CD4-positive, alpha-beta T cell (primary cell): Measurements from ENCODE around the gene SLC27A1. TPM values are rescaled to one million over a fixed set of nuclear protein-coding genes. Genes with fewer than 3 reads are reported as not detected.

Experiments used
- ATAC-seq: fragments of 200-7000 bp; cut with Tn5 transposase; one replicate; pipeline ENCODE4 v1.10.0; 2022; ENCODE audit warnings: mild to moderate bottlenecking; ENCODE audit not compliant: poor library complexity
- CTCF ChIA-PET: fragments of 350-600 bp; sonication (Branson Sonifier 250); formaldehyde crosslinking; loops from one replicate; lab custom pipeline; 2021; ENCODE audit warnings: antibody characterized with exemption, inconsistent platforms; lab: Charles Lee
- POLR2A ChIA-PET: fragments of 350-600 bp; sonication (Branson Sonifier 250); formaldehyde crosslinking; loops from one replicate; lab custom pipeline; 2021; ENCODE audit warnings: antibody characterized with exemption, inconsistent platforms; lab: Charles Lee
- DNase-seq, 14 experiments: peaks; one replicate each; pipeline ENCODE4 v3.0.0-alpha.2; 2013 to 2020; ENCODE audit warnings: mixed read lengths in 2 of 14
- H3K27ac ChIP-seq, 2 donors: one replicate each; pipeline versions ENCODE4 v1.5.1 to v1.7.0; 2013; ENCODE audit warnings: low read length in 2 of 2, low read depth in 1 of 2, mild to moderate bottlenecking in 1 of 2
- H3K27me3 ChIP-seq, 2 experiments: 1 replicate in 1 of 2; 2 replicates in 1 of 2; pipeline versions ENCODE4 v1.6.1 to v1.7.0; 2013; ENCODE audit warnings: low read length in 2 of 2, control low read depth in 1 of 2, mild to moderate bottlenecking in 1 of 2, moderate library complexity in 1 of 2; ENCODE audit not compliant: insufficient read depth in 2 of 2, control insufficient read depth in 1 of 2
- H3K36me3 ChIP-seq: one replicate; pipeline ENCODE4 v1.6.1; 2013; ENCODE audit warnings: low read length, control low read depth; ENCODE audit not compliant: insufficient read depth
- H3K4me1 ChIP-seq: one replicate; pipeline ENCODE4 v1.6.1; 2013; ENCODE audit warnings: low read length, control low read depth; ENCODE audit not compliant: insufficient read depth
- H3K4me3 ChIP-seq: one replicate; pipeline ENCODE4 v1.5.1; 2013; ENCODE audit warnings: mild to moderate bottlenecking, low read length, moderate library complexity
- H3K9me3 ChIP-seq, 2 experiments: 1 replicate in 1 of 2; 2 replicates in 1 of 2; pipeline versions ENCODE4 v1.6.1 to v1.7.0; 2013; ENCODE audit warnings: low read length in 2 of 2, mild to moderate bottlenecking in 2 of 2, control low read depth in 1 of 2, moderate library complexity in 1 of 2; ENCODE audit not compliant: control insufficient read depth in 1 of 2, insufficient read depth in 1 of 2
- H3K27ac Mint-ChIP-seq: one replicate; pipeline ENCODE4 v1.8.0; 2020; ENCODE audit warnings: mixed read lengths
- H3K27me3 Mint-ChIP-seq: one replicate; pipeline ENCODE4 v1.8.0; 2021; ENCODE audit warnings: mixed read lengths
- H3K36me3 Mint-ChIP-seq: one replicate; pipeline ENCODE4 v1.8.0; 2021; ENCODE audit warnings: low read depth, mixed read lengths
- H3K4me1 Mint-ChIP-seq: one replicate; pipeline ENCODE4 v1.8.0; 2021; ENCODE audit warnings: low read depth, mixed read lengths
- H3K4me3 Mint-ChIP-seq: one replicate; pipeline ENCODE4 v1.8.0; 2020; ENCODE audit warnings: mild to moderate bottlenecking, mixed read lengths
- H3K9me3 Mint-ChIP-seq: one replicate; pipeline ENCODE4 v1.8.0; 2020; ENCODE audit warnings: mixed read lengths
- CTCF ChIP-seq: fragments of 200-600 bp; IDR thresholded peaks from one replicate; pipeline ENCODE4 v1.8.0; 2022; ENCODE audit warnings: antibody characterized with exemption, mild to moderate bottlenecking
- intact Hi-C, 2 experiments: fragments of 100-400 bp; cut with DNase I in 1 of 2; cut with micrococcal nuclease in 1 of 2; formaldehyde crosslinking; loops; one replicate each; pipeline versions ENCODE4 v1.15.1 to v1.9.0; 2023 to 2025; cut with DNase I, micrococcal nuclease
- total RNA-seq, 174 experiments: library from RNA in 2 of 174; stranded (reverse) in 2 of 174; gene quantifications; one replicate each; pipeline ENCODE4 v1.2.3 and lab custom pipeline; 2021 to 2026

The SLC27A1 gene
- total RNA-seq, 2 experiments from 2014 or later, result 3.0 TPM

GRCh38 chr19:17522988-17523872 is 52.9 kb downstream of the SLC27A1 start:
- ChIA-PET POLR2A (interaction anchor here (0.6 to 3.0 kb wide), 8 partner anchors 11 to 400 kb away, joined by 3 to 45 read pairs (median 4); partner anchors contain the start of genes DDA1 and PGLS), CTCF (interaction anchor here (1.6 kb wide), 1 partner anchor 27 kb away, joined by 4 read pairs; no protein-coding TSS in a partner anchor)
- peak overlapping the region; percentile 19 for H3K4me3 ChIP-seq
- peaks cover 8% of the 10 kb centered on the region for H3K36me3 ChIP-seq
- TF ChIP-seq CTCF, result no peak
- peak overlapping the region in 1 of 2 donors; percentile 46 for H3K27ac ChIP-seq
- DNase-seq, result peak in 12 of 14 experiments; percentile 9 to 80 (median 48)
- peak overlapping the region; percentile 87 for H3K27ac Mint-ChIP-seq
- peaks cover 27% of the 10 kb centered on the region for H3K4me1 Mint-ChIP-seq
- H3K4me3 Mint-ChIP-seq, result peak overlapping the region; percentile 78
- no peaks in the 10 kb centered on the region for H3K27me3 Mint-ChIP-seq
- peaks cover 5% of the 10 kb centered on the region for H3K36me3 Mint-ChIP-seq
- H3K4me1 ChIP-seq, result peaks cover 32% of the 10 kb centered on the region
- peaks cover 5 to 18% of the 10 kb centered on the region in 2 experiments for H3K9me3 ChIP-seq
- no peaks in the 10 kb centered on the region for H3K9me3 Mint-ChIP-seq
- ATAC-seq, result peak; percentile 72
- no peaks in the 10 kb centered on the region for H3K27me3 ChIP-seq
- intact Hi-C loops, result loop anchor here in 1 of 2 experiments (1.0 kb wide), 1 partner anchor 47 kb away; no protein-coding TSS in a partner anchor

GRCh38 chr19:17524651-17525050 is 54.3 kb downstream of the SLC27A1 start:
- Histone ChIP-seq H3K27ac (no peak overlapping the region), H3K4me1 (peaks cover 32% of the 10 kb centered on the region), H3K36me3 (peaks cover 4% of the 10 kb centered on the region), H3K9me3 (peaks cover 4 to 16% of the 10 kb centered on the region in 2 experiments), H3K27me3 (no peaks in the 10 kb centered on the region), H3K4me3 (no peak overlapping the region)
- no peak for ATAC-seq
- peaks cover 27% of the 10 kb centered on the region for H3K4me1 Mint-ChIP-seq
- POLR2A ChIA-PET, result interaction anchor here (1.9 kb wide), 1 partner anchor 13 kb away, joined by 8 read pairs; the partner anchor contains the start of gene PGLS
- CTCF ChIA-PET, result interaction anchor here (1.6 kb wide), 1 partner anchor 28 kb away, joined by 4 read pairs; no protein-coding TSS in a partner anchor
- no peak overlapping the region for H3K27ac Mint-ChIP-seq
- no peak overlapping the region for H3K4me3 Mint-ChIP-seq
- no peak for DNase-seq
- intact Hi-C loops, result no loop called here
- no peaks in the 10 kb centered on the region for H3K27me3 Mint-ChIP-seq
- no peaks in the 10 kb centered on the region for H3K9me3 Mint-ChIP-seq
- peaks cover 3% of the 10 kb centered on the region for H3K36me3 Mint-ChIP-seq
- TF ChIP-seq CTCF, result no peak

- Histone ChIP-seq H3K27me3 (no peaks in the 10 kb centered on the region), H3K27ac (no peak overlapping the region), H3K4me3 (no peak overlapping the region), H3K9me3 (peaks cover 4 to 16% of the 10 kb centered on the region in 2 experiments), H3K4me1 (peaks cover 32% of the 10 kb centered on the region), H3K36me3 (peaks cover 4% of the 10 kb centered on the region)
- ChIA-PET POLR2A (interaction anchor here (1.9 kb wide), 1 partner anchor 13 kb away, joined by 8 read pairs; the partner anchor contains the start of gene PGLS), CTCF (interaction anchor here (1.6 kb wide), 1 partner anchor 29 kb away, joined by 4 read pairs; no protein-coding TSS in a partner anchor)
- Mint-ChIP-seq H3K9me3 (no peaks in the 10 kb centered on the region), H3K27ac (no peak overlapping the region), H3K4me3 (no peak overlapping the region), H3K36me3 (no peaks in the 10 kb centered on the region), H3K4me1 (peaks cover 27% of the 10 kb centered on the region), H3K27me3 (no peaks in the 10 kb centered on the region)
- DNase-seq (no peak), ATAC-seq (no peak)
- no peak for TF ChIP-seq CTCF
- intact Hi-C loops, result no loop called here
Observed at GRCh38 chr19:17525141-17525540, 54.8 kb downstream of the SLC27A1 start.
